WTC11 (cell line): ENCODE data around the gene LRRC74B.
"Not testable (repeated sequence)": the region's sequence is repeated elsewhere in the genome, so short reads cannot be mapped to it uniquely, and the experiment has no call there.

Experiments
- CREB1 ChIP-seq: sonication (generic); formaldehyde crosslinking; IDR thresholded peaks from 2 replicates; pipeline ENCODE4 v1.8.0; 2023; ENCODE audit warnings: mild to moderate bottlenecking, missing genetic modification reagents
- GABPB1 ChIP-seq: sonication (generic); formaldehyde crosslinking; IDR thresholded peaks from 2 replicates; pipeline ENCODE4 v1.8.1; 2023; ENCODE audit warnings: mild to moderate bottlenecking, missing genetic modification reagents
- GTF2I ChIP-seq: fragments of 250-450 bp; sonication (Bioruptor Pico); conservative IDR thresholded peaks from 2 replicates; pipeline ENCODE4 v1.4.0; 2021; ENCODE audit warnings: mild to moderate bottlenecking
- JUN ChIP-seq: sonication (generic); formaldehyde crosslinking; IDR thresholded peaks from 2 replicates; pipeline ENCODE4 v1.8.0; 2023; ENCODE audit warnings: mild to moderate bottlenecking, missing genetic modification reagents
- NFE2L1 ChIP-seq: sonication (generic); formaldehyde crosslinking; IDR thresholded peaks from 2 replicates; pipeline ENCODE4 v1.8.1; 2023; ENCODE audit warnings: missing genetic modification reagents
- NR1H2 ChIP-seq: sonication (generic); formaldehyde crosslinking; IDR thresholded peaks from 2 replicates; pipeline ENCODE4 v1.9.0; 2021; ENCODE audit warnings: mild to moderate bottlenecking, moderate library complexity, missing genetic modification reagents
- PRRX2 ChIP-seq: fragments of 250-450 bp; sonication (Bioruptor Pico); IDR thresholded peaks from 2 replicates; pipeline ENCODE4 v1.8.0; 2021; ENCODE audit warnings: mild to moderate bottlenecking
- SP1 ChIP-seq: sonication (generic); formaldehyde crosslinking; conservative IDR thresholded peaks from 2 replicates; pipeline ENCODE4 v1.8.1; 2022; ENCODE audit warnings: missing genetic modification reagents
- ZNF263 ChIP-seq: sonication (generic); formaldehyde crosslinking; IDR thresholded peaks from 2 replicates; pipeline ENCODE4 v1.8.1; 2022; ENCODE audit warnings: low read depth, mild to moderate bottlenecking, moderate library complexity, missing genetic modification reagents
- TF ChIP-seq, protein P1 (sequence below): sonication (generic); formaldehyde crosslinking; IDR thresholded peaks from 2 replicates; pipeline ENCODE4 v1.8.0; 2022; ENCODE audit warnings: mild to moderate bottlenecking, missing genetic modification reagents
- TF ChIP-seq, protein P2 (sequence below): fragments of 250-450 bp; sonication (Bioruptor Pico); IDR thresholded peaks from 2 replicates; pipeline ENCODE4 v1.8.0; 2021; ENCODE audit warnings: mild to moderate bottlenecking
- TF ChIP-seq, protein P3 (sequence below): fragments of 200-600 bp; IDR thresholded peaks from 2 replicates; pipeline ENCODE4 v1.8.0; 2022; ENCODE audit warnings: antibody characterized with exemption
- TF ChIP-seq, protein P4 (sequence below): sonication (generic); formaldehyde crosslinking; conservative IDR thresholded peaks from 2 replicates; pipeline ENCODE4 v1.8.1; 2023; ENCODE audit warnings: mild to moderate bottlenecking, low read depth, missing genetic modification reagents, moderate library complexity
- TF ChIP-seq, protein P5 (sequence below): sonication (generic); formaldehyde crosslinking; IDR thresholded peaks from 2 replicates; pipeline ENCODE4 v1.8.0; 2022; ENCODE audit warnings: missing genetic modification reagents

DNA sequence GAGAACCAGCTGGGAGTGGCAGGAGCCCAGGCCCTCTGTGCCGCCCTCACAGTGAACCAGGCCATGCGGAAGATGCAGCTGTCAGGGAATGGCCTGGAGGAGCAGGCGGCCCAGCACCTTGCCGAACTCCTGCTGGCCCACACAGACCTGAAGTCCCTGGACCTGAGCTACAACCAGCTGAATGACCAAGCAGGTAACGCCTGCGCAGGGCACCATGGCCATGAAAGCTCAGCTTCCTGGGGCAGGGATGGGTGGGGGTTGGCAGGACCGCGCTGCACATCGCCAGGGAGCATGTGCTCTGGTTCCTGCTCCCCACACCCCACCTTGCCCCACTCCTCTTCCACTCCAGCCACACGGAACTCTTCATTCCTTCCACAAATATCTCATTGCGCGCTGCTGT, 3.2 kb downstream of the LRRC74B start:
- TF ChIP-seq, protein P1, sequence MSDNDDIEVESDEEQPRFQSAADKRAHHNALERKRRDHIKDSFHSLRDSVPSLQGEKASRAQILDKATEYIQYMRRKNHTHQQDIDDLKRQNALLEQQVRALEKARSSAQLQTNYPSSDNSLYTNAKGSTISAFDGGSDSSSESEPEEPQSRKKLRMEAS (CRISPR knock-in tag): not testable (repeated sequence)
- TF ChIP-seq, protein P2, sequence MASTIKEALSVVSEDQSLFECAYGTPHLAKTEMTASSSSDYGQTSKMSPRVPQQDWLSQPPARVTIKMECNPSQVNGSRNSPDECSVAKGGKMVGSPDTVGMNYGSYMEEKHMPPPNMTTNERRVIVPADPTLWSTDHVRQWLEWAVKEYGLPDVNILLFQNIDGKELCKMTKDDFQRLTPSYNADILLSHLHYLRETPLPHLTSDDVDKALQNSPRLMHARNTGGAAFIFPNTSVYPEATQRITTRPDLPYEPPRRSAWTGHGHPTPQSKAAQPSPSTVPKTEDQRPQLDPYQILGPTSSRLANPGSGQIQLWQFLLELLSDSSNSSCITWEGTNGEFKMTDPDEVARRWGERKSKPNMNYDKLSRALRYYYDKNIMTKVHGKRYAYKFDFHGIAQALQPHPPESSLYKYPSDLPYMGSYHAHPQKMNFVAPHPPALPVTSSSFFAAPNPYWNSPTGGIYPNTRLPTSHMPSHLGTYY (CRISPR knock-in tag): not testable (repeated sequence)
- TF ChIP-seq, protein P3, sequence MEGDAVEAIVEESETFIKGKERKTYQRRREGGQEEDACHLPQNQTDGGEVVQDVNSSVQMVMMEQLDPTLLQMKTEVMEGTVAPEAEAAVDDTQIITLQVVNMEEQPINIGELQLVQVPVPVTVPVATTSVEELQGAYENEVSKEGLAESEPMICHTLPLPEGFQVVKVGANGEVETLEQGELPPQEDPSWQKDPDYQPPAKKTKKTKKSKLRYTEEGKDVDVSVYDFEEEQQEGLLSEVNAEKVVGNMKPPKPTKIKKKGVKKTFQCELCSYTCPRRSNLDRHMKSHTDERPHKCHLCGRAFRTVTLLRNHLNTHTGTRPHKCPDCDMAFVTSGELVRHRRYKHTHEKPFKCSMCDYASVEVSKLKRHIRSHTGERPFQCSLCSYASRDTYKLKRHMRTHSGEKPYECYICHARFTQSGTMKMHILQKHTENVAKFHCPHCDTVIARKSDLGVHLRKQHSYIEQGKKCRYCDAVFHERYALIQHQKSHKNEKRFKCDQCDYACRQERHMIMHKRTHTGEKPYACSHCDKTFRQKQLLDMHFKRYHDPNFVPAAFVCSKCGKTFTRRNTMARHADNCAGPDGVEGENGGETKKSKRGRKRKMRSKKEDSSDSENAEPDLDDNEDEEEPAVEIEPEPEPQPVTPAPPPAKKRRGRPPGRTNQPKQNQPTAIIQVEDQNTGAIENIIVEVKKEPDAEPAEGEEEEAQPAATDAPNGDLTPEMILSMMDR: not testable (repeated sequence)
- TF ChIP-seq JUN; ZNF263 (CRISPR knock-in tag); CREB1; NFE2L1 (CRISPR knock-in tag); SP1 (CRISPR knock-in tag); NR1H2 (CRISPR knock-in tag); GABPB1; GTF2I (CRISPR knock-in tag); PRRX2: not testable (repeated sequence)
- TF ChIP-seq, protein P4, sequence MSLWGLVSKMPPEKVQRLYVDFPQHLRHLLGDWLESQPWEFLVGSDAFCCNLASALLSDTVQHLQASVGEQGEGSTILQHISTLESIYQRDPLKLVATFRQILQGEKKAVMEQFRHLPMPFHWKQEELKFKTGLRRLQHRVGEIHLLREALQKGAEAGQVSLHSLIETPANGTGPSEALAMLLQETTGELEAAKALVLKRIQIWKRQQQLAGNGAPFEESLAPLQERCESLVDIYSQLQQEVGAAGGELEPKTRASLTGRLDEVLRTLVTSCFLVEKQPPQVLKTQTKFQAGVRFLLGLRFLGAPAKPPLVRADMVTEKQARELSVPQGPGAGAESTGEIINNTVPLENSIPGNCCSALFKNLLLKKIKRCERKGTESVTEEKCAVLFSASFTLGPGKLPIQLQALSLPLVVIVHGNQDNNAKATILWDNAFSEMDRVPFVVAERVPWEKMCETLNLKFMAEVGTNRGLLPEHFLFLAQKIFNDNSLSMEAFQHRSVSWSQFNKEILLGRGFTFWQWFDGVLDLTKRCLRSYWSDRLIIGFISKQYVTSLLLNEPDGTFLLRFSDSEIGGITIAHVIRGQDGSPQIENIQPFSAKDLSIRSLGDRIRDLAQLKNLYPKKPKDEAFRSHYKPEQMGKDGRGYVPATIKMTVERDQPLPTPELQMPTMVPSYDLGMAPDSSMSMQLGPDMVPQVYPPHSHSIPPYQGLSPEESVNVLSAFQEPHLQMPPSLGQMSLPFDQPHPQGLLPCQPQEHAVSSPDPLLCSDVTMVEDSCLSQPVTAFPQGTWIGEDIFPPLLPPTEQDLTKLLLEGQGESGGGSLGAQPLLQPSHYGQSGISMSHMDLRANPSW (CRISPR knock-in tag): not testable (repeated sequence)
- TF ChIP-seq, protein P5, sequence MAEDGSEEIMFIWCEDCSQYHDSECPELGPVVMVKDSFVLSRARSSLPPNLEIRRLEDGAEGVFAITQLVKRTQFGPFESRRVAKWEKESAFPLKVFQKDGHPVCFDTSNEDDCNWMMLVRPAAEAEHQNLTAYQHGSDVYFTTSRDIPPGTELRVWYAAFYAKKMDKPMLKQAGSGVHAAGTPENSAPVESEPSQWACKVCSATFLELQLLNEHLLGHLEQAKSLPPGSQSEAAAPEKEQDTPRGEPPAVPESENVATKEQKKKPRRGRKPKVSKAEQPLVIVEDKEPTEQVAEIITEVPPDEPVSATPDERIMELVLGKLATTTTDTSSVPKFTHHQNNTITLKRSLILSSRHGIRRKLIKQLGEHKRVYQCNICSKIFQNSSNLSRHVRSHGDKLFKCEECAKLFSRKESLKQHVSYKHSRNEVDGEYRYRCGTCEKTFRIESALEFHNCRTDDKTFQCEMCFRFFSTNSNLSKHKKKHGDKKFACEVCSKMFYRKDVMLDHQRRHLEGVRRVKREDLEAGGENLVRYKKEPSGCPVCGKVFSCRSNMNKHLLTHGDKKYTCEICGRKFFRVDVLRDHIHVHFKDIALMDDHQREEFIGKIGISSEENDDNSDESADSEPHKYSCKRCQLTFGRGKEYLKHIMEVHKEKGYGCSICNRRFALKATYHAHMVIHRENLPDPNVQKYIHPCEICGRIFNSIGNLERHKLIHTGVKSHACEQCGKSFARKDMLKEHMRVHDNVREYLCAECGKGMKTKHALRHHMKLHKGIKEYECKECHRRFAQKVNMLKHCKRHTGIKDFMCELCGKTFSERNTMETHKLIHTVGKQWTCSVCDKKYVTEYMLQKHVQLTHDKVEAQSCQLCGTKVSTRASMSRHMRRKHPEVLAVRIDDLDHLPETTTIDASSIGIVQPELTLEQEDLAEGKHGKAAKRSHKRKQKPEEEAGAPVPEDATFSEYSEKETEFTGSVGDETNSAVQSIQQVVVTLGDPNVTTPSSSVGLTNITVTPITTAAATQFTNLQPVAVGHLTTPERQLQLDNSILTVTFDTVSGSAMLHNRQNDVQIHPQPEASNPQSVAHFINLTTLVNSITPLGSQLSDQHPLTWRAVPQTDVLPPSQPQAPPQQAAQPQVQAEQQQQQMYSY (CRISPR knock-in tag): not testable (repeated sequence)
